GM06990 (cell line): ENCODE measurements around the gene IDUA.
A peak's percentile ranks its signal among the peaks of the same experiment; 100 is the strongest.

ENCODE experiments used
- DNase-seq: peaks from one replicate; pipeline ENCODE4 v3.0.0-alpha.2; 2011; ENCODE audit not compliant: insufficient read length; ENCODE audit errors: extremely low read depth
- H3K27me3 ChIP-seq: replicated peaks from 2 replicates; pipeline ENCODE4 v1.6.0; 2011; ENCODE audit warnings: low read length; ENCODE audit not compliant: control insufficient read depth, insufficient read depth
- H3K36me3 ChIP-seq: 2 replicates; pipeline ENCODE4 v1.5.1; 2011; ENCODE audit warnings: low read length; ENCODE audit not compliant: control insufficient read depth, insufficient read depth
- H3K4me3 ChIP-seq: replicated peaks from 2 replicates; pipeline ENCODE4 v1.5.1; 2011; ENCODE audit warnings: low read depth, mild to moderate bottlenecking, control low read depth, low read length
- CTCF ChIP-seq: IDR thresholded peaks from 2 replicates; pipeline ENCODE4 v1.5.1; 2011; ENCODE audit warnings: low read length, control low read depth, mild to moderate bottlenecking, inconsistent platforms; ENCODE audit not compliant: insufficient read depth, poor library complexity, severe bottlenecking

Gene IDUA

GRCh38 chr4:1029529-1029928 is 42.7 kb downstream of the IDUA start:
- DNase-seq: no peak
- TF ChIP-seq CTCF: no peak
- Histone ChIP-seq H3K36me3 (no peaks in the 10 kb centered on the region), H3K4me3 (no peak overlapping the region), H3K27me3 (no peaks in the 10 kb centered on the region; the same call in 1 of the 2 replicates)

DNA sequence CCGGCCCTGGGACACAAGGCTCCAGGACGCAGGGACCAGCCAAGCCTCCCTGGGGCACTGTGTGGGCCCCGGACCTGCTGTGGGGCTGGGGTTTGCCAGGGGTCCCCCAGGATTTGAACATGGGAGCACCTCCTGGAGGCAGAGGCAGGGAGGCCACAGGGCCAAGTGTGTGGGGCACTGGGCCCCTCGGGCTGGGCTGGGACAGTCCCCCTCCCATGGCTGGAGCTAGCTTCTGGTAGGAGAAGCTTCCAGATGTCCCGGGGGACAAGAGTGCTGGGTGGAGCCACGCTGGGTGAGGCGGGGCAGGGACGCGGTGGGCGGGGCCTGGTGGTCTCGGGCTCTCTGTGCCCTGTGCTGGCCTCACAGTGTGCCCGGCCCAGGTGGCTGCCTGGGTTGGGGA is 43.2 kb downstream of the IDUA start:
- Histone ChIP-seq H3K27me3 (no peaks in the 10 kb centered on the region; the same call in 1 of the 2 replicates), H3K36me3 (no peaks in the 10 kb centered on the region), H3K4me3 (no peak overlapping the region)
- no peak for TF ChIP-seq CTCF
- no peak for DNase-seq

DNA sequence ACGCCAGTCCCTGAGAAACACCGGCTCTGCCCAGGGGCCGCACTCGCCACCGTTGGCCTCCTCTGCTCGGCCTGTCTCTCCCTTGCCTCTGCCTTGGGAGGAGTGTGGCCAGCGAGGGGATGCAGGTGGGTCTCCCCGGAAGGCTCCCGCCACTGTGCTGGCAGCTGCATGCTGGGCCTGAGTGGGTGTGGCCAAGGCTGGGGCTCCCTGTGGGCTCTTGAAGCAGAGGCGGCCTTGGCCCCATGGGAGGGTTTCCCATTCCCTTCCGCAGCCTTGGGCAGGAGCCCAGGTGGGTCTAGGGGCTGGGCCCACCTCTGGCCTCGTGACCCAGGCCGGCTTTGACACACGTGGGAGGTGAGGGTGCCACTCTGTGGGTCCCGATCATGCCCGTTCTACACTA is 43.7 kb downstream of the IDUA start:
- no peak for DNase-seq
- Histone ChIP-seq H3K4me3 (no peak overlapping the region), H3K27me3 (no peaks in the 10 kb centered on the region; the same call in 1 of the 2 replicates), H3K36me3 (no peaks in the 10 kb centered on the region)
- TF ChIP-seq CTCF: no peak

- TF ChIP-seq CTCF: no peak
- DNase-seq: no peak
- Histone ChIP-seq H3K36me3 (no peaks in the 10 kb centered on the region), H3K4me3 (no peak overlapping the region), H3K27me3 (no peaks in the 10 kb centered on the region; the same call in 1 of the 2 replicates)
Observed at GRCh38 chr4:1031346-1031745, 44.5 kb downstream of the IDUA start.

GRCh38 chr4:1031956-1032795 is 45.3 kb downstream of the IDUA start:
- DNase-seq: no peak
- H3K36me3 ChIP-seq: no peaks in the 10 kb centered on the region

More at GRCh38 chr4:1031956-1032795, 45.3 kb downstream of the IDUA start:
- H3K27me3 ChIP-seq: no peaks in the 10 kb centered on the region; the same call in 1 of the 2 replicates
- peak; percentile 20 for TF ChIP-seq CTCF
- H3K4me3 ChIP-seq: no peak overlapping the region
